OCI-LY1 (cell line): Measurements from ENCODE around the gene RC3H2.
"Not testable (repeated sequence)": the region's sequence is repeated elsewhere in the genome, so short reads cannot be mapped to it uniquely, and the experiment has no call there.

Experiments
- H2AFZ ChIP-seq: fragments of 200-600 bp; sonication (generic), shearing (Covaris generic); 2 replicates; pipeline ENCODE4 v1.6.0; 2014; ENCODE audit warnings: antibody characterized with exemption, mild to moderate bottlenecking, low read length
- H3F3A ChIP-seq: fragments of 200-600 bp; sonication (generic), shearing (Covaris generic); 2 replicates; pipeline ENCODE4 v1.6.0; 2014; ENCODE audit warnings: mild to moderate bottlenecking, antibody characterized with exemption, low read length, moderate library complexity; ENCODE audit not compliant: insufficient read depth
- H3K27ac ChIP-seq: fragments of 200-600 bp; sonication (generic); 2 replicates; pipeline ENCODE4 v1.5.1; 2014; ENCODE audit warnings: low read length, mixed run types, mild to moderate bottlenecking, low read depth; ENCODE audit not compliant: poor library complexity, severe bottlenecking
- H3K27me3 ChIP-seq: fragments of 200-600 bp; sonication (generic); 2 replicates; pipeline ENCODE4 v1.6.0; 2014; ENCODE audit warnings: antibody characterized with exemption, mild to moderate bottlenecking, low read length, moderate library complexity; ENCODE audit not compliant: insufficient read depth
- H3K36me3 ChIP-seq: fragments of 200-600 bp; sonication (generic); 2 replicates; pipeline ENCODE4 v1.6.1; 2014; ENCODE audit warnings: mild to moderate bottlenecking, antibody characterized with exemption, low read length, moderate library complexity, mixed read lengths; ENCODE audit not compliant: insufficient read depth
- H3K4me1 ChIP-seq: fragments of 200-600 bp; sonication (generic); 2 replicates; pipeline ENCODE4 v1.5.1; 2014; ENCODE audit warnings: mild to moderate bottlenecking, low read length, moderate library complexity; ENCODE audit not compliant: insufficient read depth, severe bottlenecking
- H3K4me2 ChIP-seq: fragments of 200-600 bp; sonication (generic), shearing (Covaris generic); 2 replicates; pipeline ENCODE4 v1.6.1; 2014; ENCODE audit warnings: low read length
- H3K4me3 ChIP-seq: fragments of 200-600 bp; sonication (generic); 2 replicates; pipeline ENCODE4 v1.5.1; 2014; ENCODE audit warnings: low read length, low read depth, mild to moderate bottlenecking, mixed read lengths; ENCODE audit not compliant: poor library complexity, severe bottlenecking
- H3K79me2 ChIP-seq: fragments of 200-600 bp; shearing (Covaris generic); 2 replicates; pipeline ENCODE4 v1.6.1; 2016; ENCODE audit warnings: mixed run types, low read length, mixed read lengths; ENCODE audit not compliant: insufficient read depth
- H3K9ac ChIP-seq: fragments of 200-600 bp; sonication (generic), shearing (Covaris generic); 2 replicates; pipeline ENCODE4 v1.6.1; 2014; ENCODE audit warnings: mild to moderate bottlenecking, low read length, mixed read lengths
- H3K9me2 ChIP-seq: fragments of 200-600 bp; sonication (generic), shearing (Covaris generic); 2 replicates; pipeline ENCODE4 v1.6.1; 2014; ENCODE audit warnings: low read depth, mild to moderate bottlenecking, low read length, mixed read lengths
- H3K9me3 ChIP-seq: fragments of 200-600 bp; shearing (Covaris generic); 2 replicates; pipeline ENCODE4 v1.6.1; 2014; ENCODE audit warnings: low read length, mixed read lengths
- H4K20me1 ChIP-seq: fragments of 200-600 bp; sonication (generic), shearing (Covaris generic); 2 replicates; pipeline ENCODE4 v1.6.0; 2016; ENCODE audit warnings: mild to moderate bottlenecking, low read length; ENCODE audit not compliant: insufficient read depth
- CTCF ChIP-seq: fragments of 200-600 bp; sonication (generic), shearing (Covaris generic); IDR thresholded peaks from 2 replicates; pipeline ENCODE4 v1.5.1; 2017; ENCODE audit warnings: mild to moderate bottlenecking, antibody characterized with exemption, low read length, moderate library complexity, mixed read lengths
- EZH2 ChIP-seq: fragments of 200-600 bp; sonication (generic), shearing (Covaris generic); IDR thresholded peaks from 2 replicates; pipeline ENCODE4 v1.8.0; 2017; ENCODE audit warnings: borderline replicate concordance, mixed run types, mild to moderate bottlenecking, antibody characterized with exemption, low read length, moderate library complexity, mixed read lengths

The RC3H2 gene

GRCh38 chr9:122879443-122879842 is 25.7 kb downstream of the RC3H2 start:
- Histone ChIP-seq H3K4me2 (no peak overlapping the region), H3K4me3 (no peak overlapping the region), H4K20me1 (no peaks in the 10 kb centered on the region), H3K27me3 (no peaks in the 10 kb centered on the region), H3K36me3 (peaks cover 89% of the 10 kb centered on the region), H3K9me2 (no peaks in the 10 kb centered on the region), H3K9ac (no peak overlapping the region), H3K4me1 (no peaks in the 10 kb centered on the region), H3K9me3 (no peaks in the 10 kb centered on the region), H3K79me2 (no peaks in the 10 kb centered on the region), H3F3A (no peaks in the 10 kb centered on the region), H3K27ac (no peak overlapping the region), H2AFZ (no peak overlapping the region)
- TF ChIP-seq CTCF, result no peak
- no peak for TF ChIP-seq EZH2

- no peaks in the 10 kb centered on the region for H4K20me1 ChIP-seq
- H3K4me2 ChIP-seq, result no peak overlapping the region
- no peaks in the 10 kb centered on the region for H3K4me1 ChIP-seq
- H3K9me3 ChIP-seq, result no peaks in the 10 kb centered on the region
- H3K9ac ChIP-seq, result no peak overlapping the region
- no peaks in the 10 kb centered on the region for H3K27me3 ChIP-seq
- H3K9me2 ChIP-seq, result no peaks in the 10 kb centered on the region
- no peaks in the 10 kb centered on the region for H3K79me2 ChIP-seq
- no peaks in the 10 kb centered on the region for H3F3A ChIP-seq
- H3K27ac ChIP-seq, result no peak overlapping the region
- no peak for TF ChIP-seq EZH2
- TF ChIP-seq CTCF, result no peak
- H2AFZ ChIP-seq, result no peak overlapping the region
- peaks cover 85% of the 10 kb centered on the region for H3K36me3 ChIP-seq
- H3K4me3 ChIP-seq, result no peak overlapping the region
These were observed 29.6 kb downstream of the RC3H2 start for GRCh38 chr9:122875523-122875922.

- H2AFZ ChIP-seq, H3K4me1 ChIP-seq, H4K20me1 ChIP-seq, H3K9me3 ChIP-seq, H3K9me2 ChIP-seq, H3K79me2 ChIP-seq, H3K27ac ChIP-seq, H3K4me3 ChIP-seq, H3K4me2 ChIP-seq, H3K9ac ChIP-seq, H3K27me3 ChIP-seq, H3F3A ChIP-seq: not testable (repeated sequence)
- peaks cover 64% of the 10 kb centered on the region for H3K36me3 ChIP-seq
These were observed 37.9 kb downstream of the RC3H2 start for GRCh38 chr9:122867276-122867675.

GRCh38 chr9:122866079-122866478 is 39.1 kb downstream of the RC3H2 start:
- no peaks in the 10 kb centered on the region for H3K9me3 ChIP-seq
- peaks cover 61% of the 10 kb centered on the region for H3K36me3 ChIP-seq
- no peak overlapping the region for H3K9ac ChIP-seq
- TF ChIP-seq CTCF (no peak), EZH2 (no peak)
- H3F3A ChIP-seq, result no peaks in the 10 kb centered on the region
- H3K4me2 ChIP-seq, result no peak overlapping the region
- H3K9me2 ChIP-seq, result no peaks in the 10 kb centered on the region
- no peak overlapping the region for H3K4me3 ChIP-seq
- H3K4me1 ChIP-seq, result no peaks in the 10 kb centered on the region
- no peaks in the 10 kb centered on the region for H3K79me2 ChIP-seq
- H4K20me1 ChIP-seq, result no peaks in the 10 kb centered on the region
- no peak overlapping the region for H2AFZ ChIP-seq
- no peak overlapping the region for H3K27ac ChIP-seq
- no peaks in the 10 kb centered on the region for H3K27me3 ChIP-seq
